ENCODE results near the gene FTO. TPM values are rescaled to one million over a fixed set of nuclear protein-coding genes. Genes with fewer than 3 reads are reported as not detected.

The FTO gene
- total and polyA plus RNA-seq, 2 of the 8 experiments (the other 6 are each of a cell fraction or from before 2014, with no cell fraction given), result 34.5 to 59.8 TPM

- no peak for TF ChIP-seq USF2 (IDR thresholded peaks at IDR 0.05; ENCODE audit: low read length)
- TF ChIP-seq CBX8 (IDR thresholded peaks at IDR 0.05; ENCODE audit: borderline replicate concordance, low read depth, low read length), result no peak
- no peak for TF ChIP-seq PHF8 (conservative IDR thresholded peaks at IDR 0.05; ENCODE audit: low read depth, low read length)
- peak; percentile 86 for TF ChIP-seq ASH2L (IDR thresholded peaks at IDR 0.05; ENCODE audit: low read length)
- peak; percentile 51; the same call in 1 of the 2 replicates for TF ChIP-seq TEAD4 (IDR thresholded peaks at IDR 0.05; ENCODE audit: low read depth, low read length)
- peak; percentile 72 for TF ChIP-seq CTBP2 (IDR thresholded peaks at IDR 0.05; ENCODE audit: borderline replicate concordance, insufficient read depth, insufficient read length, low read length)
- TF ChIP-seq EGR1 (IDR thresholded peaks at IDR 0.05; ENCODE audit: borderline replicate concordance, low read depth, low read length), result peak; percentile 66
- TF ChIP-seq JUN (IDR thresholded peaks at IDR 0.05; ENCODE audit: low read depth, low read length), result no peak
- 0 out of 3 replicates have a peak, but pooled peaks of 1 of the 2 experiments have one; percentile 62 for TF ChIP-seq EP300 (IDR thresholded peaks at IDR 0.05; ENCODE audit: borderline replicate concordance in 1 of 2, low read depth in 2 of 2, low read length in 2 of 2)
- peak; percentile 80 to 82; a peak in 1 of 4 replicates for TF ChIP-seq HDAC2 (IDR thresholded peaks at IDR 0.05; ENCODE audit: borderline replicate concordance in 1 of 2, low read depth in 2 of 2, low read length in 2 of 2)
- no peak for TF ChIP-seq BRCA1 (IDR thresholded peaks at IDR 0.05; ENCODE audit: low read depth, low read length)
- TF ChIP-seq SUZ12 (IDR thresholded peaks at IDR 0.05; ENCODE audit: low read length), result no peak
- no peak for TF ChIP-seq NRF1 (IDR thresholded peaks at IDR 0.05; ENCODE audit: low read depth, low read length)
- peak; percentile 65 for TF ChIP-seq BACH1 (IDR thresholded peaks at IDR 0.05; ENCODE audit: low read length)
- TF ChIP-seq EZH2 (IDR thresholded peaks at IDR 0.05; ENCODE audit: low read depth, low read length, severe bottlenecking), result no peak
- TF ChIP-seq YY1 (IDR thresholded peaks at IDR 0.05; ENCODE audit: low read depth, low read length), result peak; percentile 76; the same call in 1 of the 2 replicates
- no peak for TF ChIP-seq FOSL1 (IDR thresholded peaks at IDR 0.05; ENCODE audit: insufficient read depth, low read depth, low read length)
- peak; percentile 72 to 81 for TF ChIP-seq RAD21 (IDR thresholded peaks at IDR 0.05 in 1 of 2, conservative IDR thresholded peaks at IDR 0.05 in 1 of 2; ENCODE audit: low read depth in 2 of 2, low read length in 2 of 2)
- TF ChIP-seq KDM4A (IDR thresholded peaks at IDR 0.05; ENCODE audit: low read depth, low read length, severe bottlenecking), result peak; percentile 68
- TF ChIP-seq ATF3 (IDR thresholded peaks at IDR 0.05; ENCODE audit: insufficient read depth, low read depth, low read length), result 0 out of 2 replicates have a peak, but pooled peaks have one; percentile 8
- no peak for TF ChIP-seq TCF12 (IDR thresholded peaks at IDR 0.05; ENCODE audit: low read depth, low read length)
Measured at GRCh38 chr16:54193665-54194333, 489.8 kb downstream of the FTO start (continued).

Measured in H1 (cell line).